Measurements from ENCODE around the gene LRGUK. TPM values are rescaled to one million over a fixed set of nuclear protein-coding genes. Genes with fewer than 3 reads are reported as not detected.

Gene LRGUK, protein sequence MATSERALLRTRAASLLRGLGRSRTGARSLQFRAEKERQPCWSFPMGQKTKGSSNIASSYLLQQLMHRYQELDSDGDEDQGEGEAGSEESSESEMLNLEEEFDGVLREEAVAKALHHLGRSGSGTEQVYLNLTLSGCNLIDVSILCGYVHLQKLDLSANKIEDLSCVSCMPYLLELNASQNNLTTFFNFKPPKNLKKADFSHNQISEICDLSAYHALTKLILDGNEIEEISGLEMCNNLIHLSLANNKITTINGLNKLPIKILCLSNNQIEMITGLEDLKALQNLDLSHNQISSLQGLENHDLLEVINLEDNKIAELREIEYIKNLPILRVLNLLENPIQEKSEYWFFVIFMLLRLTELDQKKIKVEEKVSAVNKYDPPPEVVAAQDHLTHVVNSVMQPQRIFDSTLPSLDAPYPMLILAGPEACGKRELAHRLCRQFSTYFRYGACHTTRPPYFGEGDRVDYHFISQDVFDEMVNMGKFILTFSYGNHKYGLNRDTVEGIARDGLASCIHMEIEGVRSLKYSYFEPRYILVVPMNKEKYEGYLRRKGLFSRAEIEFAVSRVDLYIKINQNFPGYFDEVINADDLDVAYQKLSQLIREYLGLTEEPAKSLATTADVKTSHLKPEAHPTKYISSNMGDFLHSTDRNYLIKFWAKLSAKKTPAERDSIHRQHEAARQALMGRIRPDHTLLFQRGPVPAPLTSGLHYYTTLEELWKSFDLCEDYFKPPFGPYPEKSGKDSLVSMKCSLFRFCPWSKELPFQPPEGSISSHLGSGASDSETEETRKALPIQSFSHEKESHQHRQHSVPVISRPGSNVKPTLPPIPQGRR
- total RNA-seq, result 0.06 and 0.16 TPM in 2 replicates

GRCh38 chr7:134126966-134127848, at the start of gene LRGUK:
TSS of gene LRGUK (plus strand) at chr7:134127340. CDS start at chr7:134127368, 28 bp downstream.

Other genes starting within 250 kb of the LRGUK start
- 6.8 and 24.2 TPM in 2 replicates for gene SLC35B4, start 189.6 kb downstream of the LRGUK start, total RNA-seq